H9 (cell line): ENCODE data around the gene VTCN1. TPM values are rescaled to one million over a fixed set of nuclear protein-coding genes. Genes with fewer than 3 reads are reported as not detected.

Experiments
- DNase-seq: peaks from one replicate; pipeline ENCODE4 v3.0.0-alpha.2; 2017
- H2AFZ ChIP-seq: one replicate; pipeline ENCODE4 v1.6.1; 2013; ENCODE audit warnings: mild to moderate bottlenecking, low read length, control low read depth, moderate library complexity
- H2AK5ac ChIP-seq: 2 replicates; pipeline ENCODE4 v1.6.1; 2013; ENCODE audit warnings: low read length, control low read depth, mixed read lengths; ENCODE audit not compliant: insufficient read length
- H2BK120ac ChIP-seq: one replicate; pipeline ENCODE4 v1.6.1; 2013; ENCODE audit warnings: low read depth, mild to moderate bottlenecking, low read length, control low read depth, inconsistent platforms; ENCODE audit not compliant: poor library complexity, severe bottlenecking
- H2BK12ac ChIP-seq: 2 replicates; pipeline ENCODE4 v1.6.1; 2013; ENCODE audit warnings: low read length, control low read depth, mixed read lengths, low read depth; ENCODE audit not compliant: insufficient read length
- H2BK15ac ChIP-seq: 2 replicates; pipeline ENCODE4 v1.6.1; 2013; ENCODE audit warnings: low read depth, low read length, control low read depth
- H2BK20ac ChIP-seq: one replicate; pipeline ENCODE4 v1.6.1; 2013; ENCODE audit warnings: low read depth, mild to moderate bottlenecking, low read length, control low read depth, inconsistent platforms; ENCODE audit not compliant: poor library complexity, severe bottlenecking
- H2BK5ac ChIP-seq: 2 replicates; pipeline ENCODE4 v1.6.1; 2013; ENCODE audit warnings: low read length, control low read depth, mixed read lengths; ENCODE audit not compliant: insufficient read length
- H3K14ac ChIP-seq: 2 replicates; pipeline ENCODE4 v1.6.1; 2013; ENCODE audit warnings: low read length, control low read depth; ENCODE audit not compliant: insufficient read depth
- H3K18ac ChIP-seq: 2 replicates; pipeline ENCODE4 v1.6.1; 2013; ENCODE audit warnings: low read depth, mild to moderate bottlenecking, mixed read lengths, low read length, control low read depth; ENCODE audit not compliant: insufficient read length
- H3K23ac ChIP-seq: 2 replicates; pipeline ENCODE4 v1.6.1; 2013; ENCODE audit warnings: low read length, control low read depth, mixed read lengths, low read depth; ENCODE audit not compliant: insufficient read length
- H3K23me2 ChIP-seq: 2 replicates; pipeline ENCODE4 v1.6.1; 2013; ENCODE audit warnings: low read depth, mild to moderate bottlenecking, mixed read lengths, low read length, control low read depth; ENCODE audit not compliant: insufficient read length, poor library complexity, severe bottlenecking
- H3K27ac ChIP-seq: 2 replicates; pipeline ENCODE4 v1.5.1; 2013; ENCODE audit warnings: low read length, control low read depth, mixed read lengths, low read depth; ENCODE audit not compliant: insufficient read length
- H3K27me3 ChIP-seq: 2 replicates; pipeline ENCODE4 v1.6.1; 2013; ENCODE audit warnings: low read length, control low read depth, inconsistent platforms; ENCODE audit not compliant: insufficient read depth
- H3K4ac ChIP-seq: 2 replicates; pipeline ENCODE4 v1.6.1; 2013; ENCODE audit warnings: low read depth, mild to moderate bottlenecking, control low read depth, inconsistent platforms, low read length, moderate library complexity
- H3K4me1 ChIP-seq: 2 replicates; pipeline ENCODE4 v1.6.1; 2013; ENCODE audit warnings: low read length, control low read depth, inconsistent platforms; ENCODE audit not compliant: insufficient read depth
- H3K4me2 ChIP-seq: 2 replicates; pipeline ENCODE4 v1.6.1; 2013; ENCODE audit warnings: low read length, control low read depth, mixed read lengths; ENCODE audit not compliant: insufficient read length, insufficient read depth
- H3K56ac ChIP-seq: 2 replicates; pipeline ENCODE4 v1.6.1; 2013; ENCODE audit warnings: low read depth, mild to moderate bottlenecking, mixed read lengths, low read length, control low read depth; ENCODE audit not compliant: insufficient read length
- H3K79me1 ChIP-seq: 2 replicates; pipeline ENCODE4 v1.6.1; 2013; ENCODE audit warnings: low read depth, mild to moderate bottlenecking, moderate library complexity, low read length, control low read depth, inconsistent platforms; ENCODE audit not compliant: insufficient read depth, poor library complexity, severe bottlenecking
- H3K79me2 ChIP-seq: 2 replicates; pipeline ENCODE4 v1.6.1; 2013; ENCODE audit warnings: low read length, control low read depth, inconsistent platforms; ENCODE audit not compliant: insufficient read depth
- H3K9ac ChIP-seq: 2 replicates; pipeline ENCODE4 v1.6.1; 2013; ENCODE audit warnings: low read length, control low read depth, mixed read lengths; ENCODE audit not compliant: insufficient read length; ENCODE audit errors: extremely low read depth
- H3K9me3 ChIP-seq: one replicate; pipeline ENCODE4 v1.6.1; 2013; ENCODE audit warnings: low read depth, low read length, inconsistent platforms; ENCODE audit not compliant: control insufficient read depth
- H3T11ph ChIP-seq: one replicate; pipeline ENCODE4 v1.6.1; 2013; ENCODE audit warnings: mild to moderate bottlenecking, low read length, control low read depth, inconsistent platforms
- H4K20me1 ChIP-seq: one replicate; pipeline ENCODE4 v1.6.1; 2013; ENCODE audit not compliant: control insufficient read depth, insufficient read length, insufficient read depth
- H4K5ac ChIP-seq: 2 replicates; pipeline ENCODE4 v1.6.1; 2013; ENCODE audit warnings: low read depth, mild to moderate bottlenecking, mixed read lengths, low read length, control low read depth; ENCODE audit not compliant: insufficient read length
- H4K8ac ChIP-seq: replicated peaks from 2 replicates; pipeline ENCODE4 v1.6.1; 2013; ENCODE audit warnings: low read length, control low read depth, mixed read lengths, low read depth; ENCODE audit not compliant: insufficient read length
- H4K91ac ChIP-seq: 2 replicates; pipeline ENCODE4 v1.6.1; 2013; ENCODE audit warnings: low read depth, mild to moderate bottlenecking, moderate library complexity, mixed read lengths, low read length, control low read depth; ENCODE audit not compliant: insufficient read length
- H3K27ac Mint-ChIP-seq, 3 experiments: 2 replicates in 2 of 3; 3 replicates in 1 of 3; pipeline ENCODE4 v1.8.0; 2020 to 2021; ENCODE audit warnings: mixed read lengths in 3 of 3, mild to moderate bottlenecking in 1 of 3, moderate library complexity in 1 of 3
- H3K27me3 Mint-ChIP-seq: 2 replicates; pipeline ENCODE4 v1.8.0; 2021; ENCODE audit warnings: low read depth, mild to moderate bottlenecking, moderate library complexity, mixed read lengths
- H3K36me3 Mint-ChIP-seq, 3 experiments: 2 replicates in 2 of 3; 3 replicates in 1 of 3; pipeline ENCODE4 v1.8.0; 2020 to 2021; ENCODE audit warnings: low read depth in 3 of 3, mixed read lengths in 3 of 3; ENCODE audit not compliant: insufficient read depth in 1 of 3
- H3K4me1 Mint-ChIP-seq, 2 experiments: 2 replicates each; pipeline ENCODE4 v1.8.0; 2020; ENCODE audit warnings: mixed read lengths in 2 of 2
- H3K4me3 Mint-ChIP-seq, 2 experiments: 2 replicates in 1 of 2; 3 replicates in 1 of 2; pipeline ENCODE4 v1.8.0; 2020 to 2021; ENCODE audit warnings: mild to moderate bottlenecking in 2 of 2, mixed read lengths in 2 of 2, moderate library complexity in 1 of 2
- H3K9me3 Mint-ChIP-seq, 2 experiments: 2 replicates in 1 of 2; 3 replicates in 1 of 2; pipeline ENCODE4 v1.8.0; 2020; ENCODE audit warnings: mild to moderate bottlenecking in 2 of 2, mixed read lengths in 2 of 2, moderate library complexity in 1 of 2
- CTCF ChIP-seq: fragments of 200-600 bp; sonication (generic); conservative IDR thresholded peaks from 3 replicates; pipeline ENCODE4 v1.8.0; 2021; ENCODE audit warnings: antibody characterized with exemption, mild to moderate bottlenecking
- WGBS: extraction: QIAGEN DNeasy Blood & Tissue Kit; methylation state at CpG from one replicate; pipeline ENCODE4 v1.1.7; 2013; ENCODE audit warnings: missing lambda C conversion rate, low lambda C conversion rate, mixed read lengths; ENCODE audit not compliant: insufficient read length; ENCODE audit errors: extremely low coverage; 5-methylcytosine and 5-hydroxymethylcytosine counted together
- total RNA-seq: library from RNA; stranded (reverse); gene quantifications from 2 replicates; pipeline ENCODE4 v1.2.1, GENCODE V29; 2021

The VTCN1 gene
- total RNA-seq, 1 experiment from 2014 or later, result 0.33 TPM

DNA sequence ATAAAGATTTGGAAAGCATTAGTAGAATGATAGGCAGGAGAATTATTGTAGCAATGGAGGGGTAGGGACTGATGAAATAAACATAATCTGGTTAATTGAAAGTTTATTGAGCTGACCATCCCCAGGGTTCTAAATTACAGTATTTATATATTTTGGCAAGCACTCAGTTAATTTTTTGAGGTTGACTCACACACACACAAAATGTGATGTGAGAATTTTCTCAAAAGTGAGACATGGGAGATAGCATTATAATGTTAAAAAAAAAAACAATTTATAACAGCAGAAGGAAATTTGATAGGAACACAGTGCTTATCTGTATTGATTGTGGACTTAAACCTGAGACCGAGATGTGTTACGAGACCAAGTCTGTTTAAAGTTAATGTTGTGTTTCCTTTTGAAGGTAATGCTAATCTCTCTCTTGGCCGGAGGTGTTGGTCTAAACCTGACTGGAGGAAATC lies 113.7 kb downstream of the VTCN1 start:
- Histone ChIP-seq H4K91ac (no peak overlapping the region), H3K4me2 (no peak overlapping the region), H3K18ac (no peak overlapping the region), H3T11ph (no peak overlapping the region), H3K23ac (no peak overlapping the region), H3K79me2 (no peaks in the 10 kb centered on the region), H2BK12ac (no peak overlapping the region), H2BK20ac (no peak overlapping the region), H3K14ac (no peak overlapping the region), H3K27me3 (no peaks in the 10 kb centered on the region), H3K4ac (no peak overlapping the region), H3K9ac (no peak overlapping the region), H4K5ac (no peak overlapping the region), H2BK15ac (no peak overlapping the region), H3K56ac (no peak overlapping the region), H2BK120ac (no peak overlapping the region), H4K20me1 (no peaks in the 10 kb centered on the region), H2BK5ac (no peak overlapping the region), H3K9me3 (no peaks in the 10 kb centered on the region), H4K8ac (no peak overlapping the region), H3K79me1 (no peaks in the 10 kb centered on the region), H3K4me1 (peaks cover 4% of the 10 kb centered on the region; the same call in 1 of the 2 replicates), H2AFZ (no peak overlapping the region), H2AK5ac (no peak overlapping the region), H3K27ac (no peak overlapping the region), H3K23me2 (no peaks in the 10 kb centered on the region)
- DNase-seq, result no peak
- Mint-ChIP-seq H3K4me1 (peaks cover 18 to 21% of the 10 kb centered on the region in 2 experiments), H3K27me3 (no peaks in the 10 kb centered on the region), H3K27ac (peak overlapping the region in 2 of 3 experiments; percentile 11 to 42; a peak in 3 of 7 replicates), H3K9me3 (no peaks in the 10 kb centered on the region), H3K36me3 (peaks cover 38 to 90% (median 75%) of the 10 kb centered on the region in 3 experiments; a peak in 6 of 7 replicates), H3K4me3 (no peak overlapping the region)
- no peak for TF ChIP-seq CTCF
- WGBS, result no CpG with 5 or more reads among the region's 3 CpGs
